Smooth muscle cell (in vitro differentiated cells): ENCODE measurements around the gene MEPE. TPM values are rescaled to one million over a fixed set of nuclear protein-coding genes. Genes with fewer than 3 reads are reported as not detected.
"Not testable (repeated sequence)": the region's sequence is repeated elsewhere in the genome, so short reads cannot be mapped to it uniquely, and the experiment has no call there.

Experiments used
- DNase-seq: peaks from one replicate; lab custom pipeline; 2025; ENCODE audit not compliant: unreplicated experiment; lab: John Stamatoyannopoulos, UW
- H2AFZ ChIP-seq: fragments of 200-600 bp; sonication (generic); 2 replicates; pipeline ENCODE4 v1.6.0; 2016; ENCODE audit warnings: antibody characterized with exemption, low read depth, mild to moderate bottlenecking
- H3F3A ChIP-seq: fragments of 200-600 bp; sonication (generic); 2 replicates; pipeline ENCODE4 v1.6.0; 2017; ENCODE audit warnings: antibody characterized with exemption, low read depth
- H3K27ac ChIP-seq: fragments of 200-600 bp; sonication (generic); 2 replicates; pipeline ENCODE4 v1.5.1; 2016; ENCODE audit warnings: low read depth, mild to moderate bottlenecking
- H3K27me3 ChIP-seq: fragments of 200-600 bp; sonication (generic); 2 replicates; pipeline ENCODE4 v1.6.1; 2016; ENCODE audit warnings: low read depth, mild to moderate bottlenecking
- H3K36me3 ChIP-seq: fragments of 200-600 bp; sonication (generic); 2 replicates; pipeline ENCODE4 v1.5.1; 2016; ENCODE audit warnings: low read depth
- H3K4me1 ChIP-seq: fragments of 200-600 bp; sonication (generic); 2 replicates; pipeline ENCODE4 v1.5.1; 2016; ENCODE audit warnings: low read depth
- H3K4me2 ChIP-seq: fragments of 200-600 bp; sonication (generic); 2 replicates; pipeline ENCODE4 v1.6.0; 2016; ENCODE audit warnings: mild to moderate bottlenecking
- H3K4me3 ChIP-seq: fragments of 200-600 bp; sonication (generic); 2 replicates; pipeline ENCODE4 v1.5.1; 2016; ENCODE audit warnings: mild to moderate bottlenecking
- H3K79me2 ChIP-seq: fragments of 200-600 bp; sonication (generic); 2 replicates; pipeline ENCODE4 v1.6.0; 2016; ENCODE audit warnings: low read depth, mild to moderate bottlenecking
- H3K9ac ChIP-seq: fragments of 200-600 bp; sonication (generic); 2 replicates; pipeline ENCODE4 v1.6.0; 2016; ENCODE audit warnings: low read depth
- H3K9me3 ChIP-seq: fragments of 200-600 bp; sonication (generic); replicated peaks from 2 replicates; pipeline ENCODE4 v1.5.1; 2016; ENCODE audit warnings: low read depth
- H4K20me1 ChIP-seq: fragments of 200-600 bp; sonication (generic); 2 replicates; pipeline ENCODE4 v1.6.0; 2016; ENCODE audit warnings: low read depth
- WGBS: methylation state at CpG from one replicate; pipeline ENCODE4 v1.1.7; 2016; ENCODE audit warnings: low lambda C conversion rate; 5-methylcytosine and 5-hydroxymethylcytosine counted together
- polyA plus RNA-seq: library from polyadenylated mRNA; unstranded; fragments of >200 nt; fragmentation: Nextera tagmentation; extraction: Ambion mirVana; gene quantifications from 2 replicates; pipeline ENCODE4 v1.2.1, GENCODE V29; 2016
- total RNA-seq: library from RNA; depleted of rRNA; stranded (reverse); fragments of >200 nt; gene quantifications from 2 replicates; pipeline ENCODE4 v1.2.3, GENCODE V29; 2014
- TF ChIP-seq, protein P1 (sequence below): fragments of 200-600 bp; sonication (generic); IDR thresholded peaks from 2 replicates; pipeline ENCODE4 v1.5.1; 2017; ENCODE audit warnings: borderline replicate concordance, mild to moderate bottlenecking, antibody characterized with exemption; ENCODE audit not compliant: insufficient read depth, poor library complexity, severe bottlenecking

The MEPE gene
- total and polyA plus RNA-seq, 2 experiments from 2014 or later, result not detected

DNA sequence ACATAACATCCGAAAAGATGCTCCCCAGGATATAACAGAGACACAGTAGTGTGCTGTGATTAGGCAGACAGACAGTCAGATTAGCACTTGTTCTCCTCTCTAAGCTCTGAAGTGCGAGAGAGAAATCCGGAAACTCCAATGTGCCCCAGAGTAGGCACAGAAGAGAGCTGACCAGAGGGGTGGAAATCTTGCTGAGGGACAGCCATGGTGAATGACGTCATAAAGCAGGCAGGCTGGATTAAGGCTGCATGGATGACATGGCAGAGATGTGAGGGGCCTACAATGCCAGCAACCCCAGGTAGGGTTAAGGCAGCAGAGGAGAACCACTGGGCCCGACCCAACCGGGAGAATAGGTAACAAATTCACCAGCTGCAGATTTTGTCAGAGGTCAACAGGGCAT lies 53.3 kb downstream of the MEPE start:
- no peak overlapping the region for H3K4me2 ChIP-seq
- no peak overlapping the region for H3K27ac ChIP-seq
- no peaks in the 10 kb centered on the region for H3K36me3 ChIP-seq
- no peaks in the 10 kb centered on the region for H3K9me3 ChIP-seq
- H3K4me1 ChIP-seq, result peaks cover 5% of the 10 kb centered on the region
- no peaks in the 10 kb centered on the region for H3F3A ChIP-seq
- no peak overlapping the region for H3K4me3 ChIP-seq
- H4K20me1 ChIP-seq, result no peaks in the 10 kb centered on the region
- DNase-seq, result no peak
- TF ChIP-seq, protein P1, sequence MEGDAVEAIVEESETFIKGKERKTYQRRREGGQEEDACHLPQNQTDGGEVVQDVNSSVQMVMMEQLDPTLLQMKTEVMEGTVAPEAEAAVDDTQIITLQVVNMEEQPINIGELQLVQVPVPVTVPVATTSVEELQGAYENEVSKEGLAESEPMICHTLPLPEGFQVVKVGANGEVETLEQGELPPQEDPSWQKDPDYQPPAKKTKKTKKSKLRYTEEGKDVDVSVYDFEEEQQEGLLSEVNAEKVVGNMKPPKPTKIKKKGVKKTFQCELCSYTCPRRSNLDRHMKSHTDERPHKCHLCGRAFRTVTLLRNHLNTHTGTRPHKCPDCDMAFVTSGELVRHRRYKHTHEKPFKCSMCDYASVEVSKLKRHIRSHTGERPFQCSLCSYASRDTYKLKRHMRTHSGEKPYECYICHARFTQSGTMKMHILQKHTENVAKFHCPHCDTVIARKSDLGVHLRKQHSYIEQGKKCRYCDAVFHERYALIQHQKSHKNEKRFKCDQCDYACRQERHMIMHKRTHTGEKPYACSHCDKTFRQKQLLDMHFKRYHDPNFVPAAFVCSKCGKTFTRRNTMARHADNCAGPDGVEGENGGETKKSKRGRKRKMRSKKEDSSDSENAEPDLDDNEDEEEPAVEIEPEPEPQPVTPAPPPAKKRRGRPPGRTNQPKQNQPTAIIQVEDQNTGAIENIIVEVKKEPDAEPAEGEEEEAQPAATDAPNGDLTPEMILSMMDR, result no peak
- H3K9ac ChIP-seq, result no peak overlapping the region
- H2AFZ ChIP-seq, result no peak overlapping the region
- no peaks in the 10 kb centered on the region for H3K27me3 ChIP-seq
- WGBS, result 59% methylated on average over 6 of the region's 6 CpGs
- no peaks in the 10 kb centered on the region for H3K79me2 ChIP-seq

DNA sequence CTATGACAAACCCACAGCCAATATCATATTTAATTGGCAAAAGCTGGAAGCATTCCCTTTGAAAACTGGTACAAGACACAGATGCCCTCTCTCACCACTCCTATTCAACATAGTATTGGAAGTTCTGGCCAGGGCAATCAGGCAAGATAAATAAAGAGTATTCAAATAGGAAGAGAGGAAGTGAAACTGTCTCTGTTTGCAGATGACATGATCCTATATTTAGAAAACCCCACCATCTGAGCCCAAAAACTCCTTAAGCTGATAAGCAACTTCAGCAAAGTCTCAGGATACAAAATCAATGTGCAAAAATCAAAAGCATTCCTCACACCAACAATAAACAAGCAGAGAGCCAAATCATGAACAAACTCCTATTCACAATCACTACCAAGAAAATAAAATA lies 58.0 kb downstream of the MEPE start:
- not testable (repeated sequence) for H3K4me1 ChIP-seq, H3K36me3 ChIP-seq, H3K9ac ChIP-seq, H2AFZ ChIP-seq, H3K4me3 ChIP-seq, H3K79me2 ChIP-seq, H3F3A ChIP-seq, H4K20me1 ChIP-seq, DNase-seq, H3K27me3 ChIP-seq, H3K9me3 ChIP-seq, H3K27ac ChIP-seq, H3K4me2 ChIP-seq

DNA sequence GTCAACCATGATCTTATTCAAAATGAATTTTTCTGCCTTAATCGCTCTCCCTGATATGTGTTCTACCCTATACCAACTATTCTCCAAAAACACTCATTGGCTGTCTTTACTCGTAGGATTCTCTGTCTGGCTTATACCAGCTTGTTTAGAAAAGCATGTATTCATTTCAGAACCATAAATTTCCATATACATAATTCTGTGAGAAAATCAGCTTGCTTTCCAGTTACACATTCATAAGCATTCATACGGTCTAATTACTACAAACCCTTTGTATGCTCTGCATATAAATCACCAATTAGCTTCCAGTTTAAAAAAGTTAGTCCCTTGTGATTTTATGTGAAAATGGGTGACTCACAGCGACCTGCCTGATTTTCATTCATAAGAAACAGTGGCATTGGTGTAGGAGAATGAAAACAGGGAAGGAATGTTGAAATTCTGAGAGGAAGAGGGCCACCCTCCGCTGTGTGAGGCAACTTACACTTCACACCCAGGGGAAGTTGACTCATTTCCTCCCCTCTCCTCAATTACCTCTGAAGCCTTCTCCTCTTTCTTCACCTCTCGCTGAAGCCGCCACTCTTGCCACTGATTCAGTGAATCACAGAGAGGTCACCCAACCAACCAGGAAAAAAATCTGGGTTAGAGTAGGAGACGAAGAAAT lies 63.3 kb downstream of the MEPE start:
- peaks cover 4% of the 10 kb centered on the region for H3F3A ChIP-seq
- H3K9me3 ChIP-seq, result no peaks in the 10 kb centered on the region
- H2AFZ ChIP-seq, result no peak overlapping the region
- H3K4me1 ChIP-seq, result no peaks in the 10 kb centered on the region
- no peaks in the 10 kb centered on the region for H3K79me2 ChIP-seq
- H3K27me3 ChIP-seq, result no peaks in the 10 kb centered on the region
- TF ChIP-seq, protein P1, result no peak
- H3K9ac ChIP-seq, result no peak overlapping the region
- H4K20me1 ChIP-seq, result no peaks in the 10 kb centered on the region
- H3K27ac ChIP-seq, result peak overlapping the region; percentile 13
- peak overlapping the region; percentile 25 for H3K4me2 ChIP-seq
- WGBS, result 24% methylated on average over 8 of the region's 8 CpGs
- H3K36me3 ChIP-seq, result no peaks in the 10 kb centered on the region
- no peak overlapping the region for H3K4me3 ChIP-seq
- DNase-seq, result no peak

Other genes starting within 250 kb of the MEPE start
- not detected in 2 replicates for gene DSPP, start 224.4 kb upstream of the MEPE start, total RNA-seq
- gene DSPP, start 224.4 kb upstream of the MEPE start, polyA plus RNA-seq, result not detected in 2 replicates
- not detected in 2 replicates for gene DMP1, start 182.7 kb upstream of the MEPE start, total RNA-seq
- gene DMP1, start 182.7 kb upstream of the MEPE start, polyA plus RNA-seq, result not detected in 2 replicates
- not detected in 2 replicates for gene IBSP, start 33.4 kb upstream of the MEPE start, total RNA-seq
- gene IBSP, start 33.4 kb upstream of the MEPE start, polyA plus RNA-seq, result not detected in 2 replicates
- 29.6 and 37.3 TPM in 2 replicates for gene SPP1, start 142.7 kb downstream of the MEPE start, total RNA-seq
- gene SPP1, start 142.7 kb downstream of the MEPE start, polyA plus RNA-seq, result 16.2 and 102 TPM in 2 replicates
- gene PKD2, start 174.7 kb downstream of the MEPE start, total RNA-seq, result 40.6 and 41.4 TPM in 2 replicates
- gene PKD2, start 174.7 kb downstream of the MEPE start, polyA plus RNA-seq, result 13.1 and 19.8 TPM in 2 replicates